ENCODE measurements around the gene TBX3. TPM values are rescaled to one million over a fixed set of nuclear protein-coding genes. Genes with fewer than 3 reads are reported as not detected.

The TBX3 gene
- total RNA-seq, 2 experiments from 2014 or later, result not detected

GRCh38 chr12:114694436-114695304 is 10.7 kb upstream of the TBX3 start:
- CTCF ChIA-PET, result interaction anchor here (0.7 kb wide), 1 partner anchor 70 kb away, joined by 3 read pairs; no protein-coding TSS in a partner anchor
- Mint-ChIP-seq H3K4me3 (no peak overlapping the region), H3K4me1 (peaks cover 2% of the 10 kb centered on the region), H3K9me3 (ENCODE audit: low read depth) (no peaks in the 10 kb centered on the region), H3K36me3 (ENCODE audit: low read depth) (no peaks in the 10 kb centered on the region), H3K27ac (no peak overlapping the region), H3K27me3 (peaks cover 87% of the 10 kb centered on the region)
- DNase-seq, result no peak
- intact Hi-C loops (cut with DNase I, micrococcal nuclease), result loop anchor here (5.0 to 10.0 kb wide), 5 partner anchors 43 to 1227 kb away; partner anchors contain the start of gene TBX5 (in 2 of the 2)
- ATAC-seq, result no peak
- POLR2A ChIA-PET, result no interaction called here

- DNase-seq (no peak), ATAC-seq (no peak)
- H3K36me3 Mint-ChIP-seq (ENCODE audit: low read depth), result no peaks in the 10 kb centered on the region
- POLR2A ChIA-PET, result no interaction called here
- H3K9me3 Mint-ChIP-seq (ENCODE audit: low read depth), result no peaks in the 10 kb centered on the region
- no peak overlapping the region for H3K4me3 Mint-ChIP-seq
- H3K4me1 Mint-ChIP-seq, result peaks cover 2% of the 10 kb centered on the region
- CTCF ChIA-PET, result no interaction called here
- no peak overlapping the region for H3K27ac Mint-ChIP-seq
- peaks cover 88% of the 10 kb centered on the region for H3K27me3 Mint-ChIP-seq
- intact Hi-C loops (cut with DNase I, micrococcal nuclease), result loop anchor here in 1 of 2 experiments (10.0 kb wide), 2 partner anchors 249 to 289 kb away; partner anchors contain the start of gene TBX5
Observed at GRCh38 chr12:114693532-114693931, 9.6 kb upstream of the TBX3 start.

DNA sequence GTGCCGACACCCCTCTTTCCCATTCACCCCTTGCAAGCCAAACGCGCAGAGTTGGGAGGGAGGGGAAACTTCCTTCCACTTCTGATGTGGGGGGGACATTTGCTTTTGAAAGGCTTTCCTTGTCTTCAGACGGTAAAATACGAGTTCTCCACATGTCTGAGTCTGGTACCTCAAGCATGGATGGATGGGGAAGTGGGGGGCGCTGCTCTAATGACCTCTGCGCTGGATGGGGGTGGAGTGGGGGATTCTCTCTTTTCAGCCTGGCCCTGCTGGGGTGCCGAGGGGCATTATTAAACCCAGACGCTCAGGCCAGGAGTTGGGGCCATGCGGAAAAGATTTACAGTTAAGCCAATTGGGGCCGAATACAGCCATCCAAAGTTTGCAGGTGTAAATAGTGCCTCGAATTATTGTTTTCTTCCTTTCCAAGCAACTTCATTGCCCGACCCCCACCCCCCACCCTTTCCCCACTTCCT is 9.1 kb upstream of the TBX3 start:
- POLR2A ChIA-PET, result no interaction called here
- CTCF ChIA-PET, result no interaction called here
- intact Hi-C loops (cut with DNase I, micrococcal nuclease), result loop anchor here in 1 of 2 experiments (10.0 kb wide), 2 partner anchors 248 to 288 kb away; partner anchors contain the start of gene TBX5
- Mint-ChIP-seq H3K4me3 (no peak overlapping the region), H3K4me1 (peaks cover 2% of the 10 kb centered on the region), H3K9me3 (ENCODE audit: low read depth) (no peaks in the 10 kb centered on the region), H3K36me3 (ENCODE audit: low read depth) (no peaks in the 10 kb centered on the region), H3K27me3 (peaks cover 90% of the 10 kb centered on the region), H3K27ac (no peak overlapping the region)
- no peak for DNase-seq
- no peak for ATAC-seq

DNA sequence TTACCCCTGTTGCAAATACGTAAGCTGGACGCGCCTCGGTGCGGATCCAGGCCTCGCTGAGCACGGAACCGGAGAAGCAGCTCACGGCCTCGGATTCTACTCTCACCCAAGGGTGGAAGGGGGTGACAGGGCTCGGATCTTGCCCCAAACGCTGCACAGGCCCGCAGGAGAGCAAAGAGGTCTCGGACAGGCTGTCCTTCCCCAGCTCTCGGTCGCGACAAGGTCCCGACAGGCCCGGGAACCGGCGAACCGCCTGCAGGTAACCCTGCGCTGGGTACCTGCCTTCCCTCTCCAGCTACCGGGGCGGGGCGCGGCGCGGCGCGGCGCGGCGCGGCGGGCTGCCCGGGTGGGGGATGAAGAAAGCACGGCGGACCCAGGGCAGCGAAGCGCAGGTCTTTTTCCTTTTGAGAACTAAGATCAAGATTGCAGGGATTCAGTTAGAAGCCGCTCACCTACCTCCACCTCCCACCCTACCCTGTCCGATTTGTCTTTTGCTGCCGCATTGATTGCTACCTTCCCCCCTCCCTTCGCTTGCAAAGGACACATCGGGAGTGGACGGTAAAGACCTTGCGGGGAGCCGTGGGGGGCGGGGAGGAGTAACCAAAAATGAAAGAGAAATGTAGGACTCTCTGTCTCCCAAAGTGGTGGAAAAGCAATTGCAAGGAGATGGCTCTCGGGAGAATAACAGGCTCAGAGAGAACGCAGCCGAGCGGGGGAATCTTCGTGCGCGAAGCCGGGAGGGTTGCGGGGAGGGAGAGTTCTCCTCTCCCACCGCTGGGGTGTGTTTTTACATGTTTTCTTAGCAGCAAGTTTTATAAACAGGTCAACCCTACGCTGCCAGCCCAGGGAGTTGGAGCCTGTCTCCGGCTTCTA is 8.4 kb upstream of the TBX3 start:
- ChIA-PET POLR2A (no interaction called here), CTCF (no interaction called here)
- Mint-ChIP-seq H3K27ac (no peak overlapping the region), H3K9me3 (ENCODE audit: low read depth) (no peaks in the 10 kb centered on the region), H3K36me3 (ENCODE audit: low read depth) (no peaks in the 10 kb centered on the region), H3K4me3 (no peak overlapping the region), H3K27me3 (peaks cover 87% of the 10 kb centered on the region), H3K4me1 (peaks cover 2% of the 10 kb centered on the region)
- intact Hi-C loops (cut with DNase I, micrococcal nuclease), result loop anchor here in 1 of 2 experiments (10.0 kb wide), 2 partner anchors 248 to 288 kb away; partner anchors contain the start of gene TBX5
- DNase-seq (no peak), ATAC-seq (no peak)

DNA sequence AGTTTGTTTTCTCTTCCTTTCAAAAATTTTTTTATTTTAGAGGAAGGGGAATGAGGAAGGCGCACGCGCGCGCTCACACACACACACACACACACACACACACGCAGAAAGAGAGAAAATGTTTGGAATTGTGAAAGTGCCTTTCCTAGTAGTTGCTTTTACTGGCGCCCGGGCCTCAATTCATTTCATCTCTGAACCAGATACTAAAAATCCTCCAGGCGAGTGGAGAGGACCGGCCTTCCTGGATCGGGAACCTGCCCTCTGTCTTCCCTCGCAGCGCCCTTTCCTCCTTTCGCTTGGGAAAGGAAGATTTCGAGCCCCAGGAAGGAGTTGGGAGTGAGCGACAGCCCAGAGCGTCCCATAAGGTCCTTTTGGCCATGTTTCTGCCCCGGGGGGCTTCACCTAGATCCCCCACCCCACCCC is 7.8 kb upstream of the TBX3 start:
- H3K9me3 Mint-ChIP-seq (ENCODE audit: low read depth), result no peaks in the 10 kb centered on the region
- no peak for ATAC-seq
- DNase-seq, result no peak
- H3K27me3 Mint-ChIP-seq, result peaks cover 87% of the 10 kb centered on the region
- intact Hi-C loops (cut with DNase I, micrococcal nuclease), result loop anchor here in 1 of 2 experiments (10.0 kb wide), 2 partner anchors 247 to 287 kb away; partner anchors contain the start of gene TBX5
- CTCF ChIA-PET, result no interaction called here
- no peaks in the 10 kb centered on the region for H3K36me3 Mint-ChIP-seq (ENCODE audit: low read depth)
- no peak overlapping the region for H3K4me3 Mint-ChIP-seq
- H3K27ac Mint-ChIP-seq, result no peak overlapping the region
- H3K4me1 Mint-ChIP-seq, result peaks cover 3% of the 10 kb centered on the region
- POLR2A ChIA-PET, result no interaction called here

GRCh38 chr12:114691196-114691595 is 7.2 kb upstream of the TBX3 start:
- ChIA-PET POLR2A (no interaction called here), CTCF (no interaction called here)
- Mint-ChIP-seq H3K36me3 (ENCODE audit: low read depth) (peaks cover under 1% of the 10 kb centered on the region), H3K4me3 (no peak overlapping the region), H3K27me3 (peaks cover 87% of the 10 kb centered on the region), H3K9me3 (ENCODE audit: low read depth) (no peaks in the 10 kb centered on the region), H3K27ac (no peak overlapping the region), H3K4me1 (peaks cover 8% of the 10 kb centered on the region)
- no peak for DNase-seq
- no peak for ATAC-seq
- intact Hi-C loops (cut with DNase I, micrococcal nuclease), result loop anchor here in 1 of 2 experiments (10.0 kb wide), 2 partner anchors 246 to 286 kb away; partner anchors contain the start of gene TBX5

DNA sequence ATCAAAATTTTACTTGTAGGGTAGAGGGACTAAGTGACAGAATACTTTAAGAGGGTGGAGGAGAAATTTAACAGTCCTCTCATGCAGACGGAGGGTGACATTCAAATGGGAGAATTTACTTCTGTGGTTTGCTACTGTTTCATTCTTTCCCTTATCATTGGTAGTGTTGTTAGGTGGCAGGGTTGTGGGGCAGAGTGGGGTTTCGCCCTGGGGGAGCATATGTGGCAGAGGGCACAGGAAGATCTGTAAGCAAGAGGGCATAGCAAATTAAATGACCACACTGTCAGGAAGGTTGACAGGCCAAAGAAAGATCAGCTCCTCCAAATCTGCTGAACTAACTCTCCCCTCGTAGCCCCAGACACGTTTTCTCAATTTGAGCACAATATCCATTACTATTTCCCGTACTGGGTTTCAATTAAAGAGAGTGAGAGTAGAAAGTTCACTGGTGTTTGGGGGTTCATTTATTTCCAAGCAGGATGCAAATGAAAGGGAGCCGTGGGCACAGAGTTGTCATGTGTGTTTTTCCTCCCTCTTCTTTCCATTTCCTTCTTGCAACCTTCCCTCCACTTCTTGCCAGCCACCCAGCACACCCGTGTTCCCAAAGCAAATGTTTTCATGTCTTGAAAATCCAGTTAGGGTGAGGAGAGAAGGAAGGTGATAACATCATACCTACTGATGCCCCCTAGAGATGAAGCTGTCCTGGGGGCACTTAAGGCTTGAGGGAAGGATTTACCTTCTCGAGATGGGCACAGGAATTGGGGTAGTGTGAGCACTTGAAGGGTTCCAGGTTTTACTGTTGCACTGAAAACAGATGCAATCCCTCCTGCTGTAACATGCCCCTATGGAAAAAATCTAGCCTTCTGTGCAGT is 6.5 kb upstream of the TBX3 start:
- H3K36me3 Mint-ChIP-seq (ENCODE audit: low read depth), result peaks cover 3% of the 10 kb centered on the region

GRCh38 chr12:114689075-114689994 is 5.4 kb upstream of the TBX3 start:
- CTCF ChIA-PET, result no interaction called here
- no peak for DNase-seq
- intact Hi-C loops (cut with DNase I, micrococcal nuclease), result no loop called here
- ATAC-seq, result no peak
- no peak overlapping the region for H3K27ac Mint-ChIP-seq
- peaks cover 17% of the 10 kb centered on the region for H3K4me1 Mint-ChIP-seq
- H3K27me3 Mint-ChIP-seq, result peaks cover 85% of the 10 kb centered on the region
- no peaks in the 10 kb centered on the region for H3K9me3 Mint-ChIP-seq (ENCODE audit: low read depth)
- no peak overlapping the region for H3K4me3 Mint-ChIP-seq
- POLR2A ChIA-PET, result no interaction called here
- peaks cover 3% of the 10 kb centered on the region for H3K36me3 Mint-ChIP-seq (ENCODE audit: low read depth)

More for the DNA sequence above, 6.5 kb upstream of the TBX3 start:
- CTCF ChIA-PET, result no interaction called here
- intact Hi-C loops (cut with DNase I, micrococcal nuclease), result loop anchor here in 1 of 2 experiments (10.0 kb wide), 2 partner anchors 246 to 286 kb away; partner anchors contain the start of gene TBX5
- Mint-ChIP-seq H3K27ac (no peak overlapping the region), H3K4me3 (no peak overlapping the region), H3K9me3 (ENCODE audit: low read depth) (no peaks in the 10 kb centered on the region), H3K27me3 (peaks cover 88% of the 10 kb centered on the region), H3K4me1 (peaks cover 10% of the 10 kb centered on the region)
- POLR2A ChIA-PET, result no interaction called here
- no peak for ATAC-seq
- DNase-seq, result no peak

- intact Hi-C loops (cut with DNase I, micrococcal nuclease), result no loop called here
- Mint-ChIP-seq H3K4me1 (peaks cover 27% of the 10 kb centered on the region), H3K36me3 (ENCODE audit: low read depth) (peaks cover 3% of the 10 kb centered on the region), H3K9me3 (ENCODE audit: low read depth) (no peaks in the 10 kb centered on the region), H3K4me3 (no peak overlapping the region), H3K27ac (no peak overlapping the region), H3K27me3 (peaks cover 86% of the 10 kb centered on the region)
- DNase-seq (no peak), ATAC-seq (no peak)
- ChIA-PET CTCF (interaction anchor here (1.2 kb wide), 1 partner anchor 23 kb away, joined by 4 read pairs; no protein-coding TSS in a partner anchor), POLR2A (no interaction called here)
Observed at GRCh38 chr12:114688256-114688845, 4.4 kb upstream of the TBX3 start.

- ChIA-PET POLR2A (no interaction called here), CTCF (interaction anchor here (0.9 to 1.2 kb wide), 2 partner anchors 13 to 22 kb away, joined by 3 to 4 read pairs; no protein-coding TSS in a partner anchor)
- DNase-seq (no peak), ATAC-seq (no peak)
- no peaks in the 10 kb centered on the region for H3K9me3 Mint-ChIP-seq (ENCODE audit: low read depth)
- peaks cover 87% of the 10 kb centered on the region for H3K27me3 Mint-ChIP-seq
- peaks cover 3% of the 10 kb centered on the region for H3K36me3 Mint-ChIP-seq (ENCODE audit: low read depth)
- H3K27ac Mint-ChIP-seq, result no peak overlapping the region
- H3K4me1 Mint-ChIP-seq, result peaks cover 32% of the 10 kb centered on the region
- intact Hi-C loops (cut with DNase I, micrococcal nuclease), result no loop called here
- no peak overlapping the region for H3K4me3 Mint-ChIP-seq
Observed at GRCh38 chr12:114687802-114688201, 3.8 kb upstream of the TBX3 start.
